NCI-H2227 treated with DMSO at 0.1 percent for 48 hours (cell line): ENCODE data around the gene DPF3.

Experiments
- DNase-seq: peaks from one replicate; lab custom pipeline; 2025; lab: John Stamatoyannopoulos, UW

The DPF3 gene

DNA sequence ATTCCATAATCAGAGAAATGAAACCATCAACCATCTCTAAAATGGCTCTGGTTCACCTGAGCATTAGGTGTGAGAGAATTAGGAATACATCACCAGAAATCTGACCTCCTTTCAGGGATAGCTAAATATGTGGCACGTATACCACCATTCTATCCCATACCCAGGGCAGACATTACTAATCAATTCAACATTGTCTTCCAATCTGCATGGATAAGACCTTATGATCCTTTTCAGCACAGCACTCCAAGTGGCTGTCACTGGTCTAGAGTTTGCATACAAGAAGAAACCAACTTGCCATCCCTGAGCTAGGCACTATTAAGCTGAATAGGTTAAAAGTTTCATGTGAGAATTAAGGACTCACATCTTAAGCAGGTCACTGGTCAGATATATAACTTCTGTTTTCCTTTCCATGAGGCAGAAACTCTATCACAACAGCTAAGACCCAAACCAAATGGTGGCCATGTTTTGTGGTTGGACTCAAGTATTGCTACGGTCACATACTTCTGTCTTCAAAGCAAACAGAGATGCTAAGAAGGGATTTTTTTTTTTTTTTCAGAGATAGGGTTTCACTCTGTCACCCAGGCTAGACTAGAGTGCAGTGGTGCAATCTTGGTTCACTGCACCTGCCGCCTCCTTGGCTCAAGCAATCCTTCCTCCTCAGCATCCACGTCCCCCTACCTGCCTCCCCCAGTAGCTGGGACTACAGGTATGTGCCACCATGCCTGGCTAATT, 249.0 kb downstream of the DPF3 start:
- DNase-seq: no peak

DNA sequence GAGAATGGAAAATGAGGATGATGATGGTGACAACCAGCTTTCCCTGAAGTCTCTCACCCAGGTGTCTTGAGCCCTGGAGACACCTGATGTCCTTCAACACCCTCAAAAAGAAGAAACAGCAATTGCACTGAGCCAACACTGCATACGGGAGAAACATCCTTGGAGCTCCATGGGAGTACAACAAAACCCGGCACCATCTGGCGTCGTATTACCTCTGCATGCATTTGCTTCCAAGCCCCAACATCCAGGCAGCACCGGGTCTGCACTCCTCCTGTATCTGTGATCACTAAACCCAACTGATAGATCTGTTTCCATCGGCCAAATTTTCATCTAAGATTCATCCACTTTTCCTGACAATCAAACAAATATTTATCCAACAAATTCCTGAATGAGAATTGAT, 249.9 kb downstream of the DPF3 start:
- no peak for DNase-seq

DNA sequence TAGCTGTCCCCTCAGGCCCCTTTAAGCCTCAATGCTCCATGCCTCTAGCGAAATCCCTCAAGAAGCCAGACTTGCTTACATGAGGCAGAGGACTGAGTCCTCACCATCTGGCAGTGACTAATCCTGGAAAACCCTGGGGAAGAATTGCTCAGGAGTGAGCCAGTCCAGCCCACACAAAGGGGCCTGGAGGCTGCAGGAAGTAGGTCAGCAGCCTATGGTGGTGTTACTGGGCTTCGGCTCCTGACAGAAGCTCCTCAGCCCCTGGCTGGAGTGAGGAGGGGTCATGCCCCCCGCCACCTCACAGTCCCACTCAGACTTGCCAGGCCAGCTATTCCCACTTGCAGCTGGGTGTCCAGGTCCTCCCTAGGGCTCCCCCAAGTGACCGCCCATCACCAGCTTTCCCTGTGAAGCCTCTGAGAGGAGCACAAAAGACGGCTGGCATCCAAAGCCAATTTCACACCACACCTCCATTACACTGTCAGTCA, 250.5 kb downstream of the DPF3 start:
- no peak for DNase-seq

DNA sequence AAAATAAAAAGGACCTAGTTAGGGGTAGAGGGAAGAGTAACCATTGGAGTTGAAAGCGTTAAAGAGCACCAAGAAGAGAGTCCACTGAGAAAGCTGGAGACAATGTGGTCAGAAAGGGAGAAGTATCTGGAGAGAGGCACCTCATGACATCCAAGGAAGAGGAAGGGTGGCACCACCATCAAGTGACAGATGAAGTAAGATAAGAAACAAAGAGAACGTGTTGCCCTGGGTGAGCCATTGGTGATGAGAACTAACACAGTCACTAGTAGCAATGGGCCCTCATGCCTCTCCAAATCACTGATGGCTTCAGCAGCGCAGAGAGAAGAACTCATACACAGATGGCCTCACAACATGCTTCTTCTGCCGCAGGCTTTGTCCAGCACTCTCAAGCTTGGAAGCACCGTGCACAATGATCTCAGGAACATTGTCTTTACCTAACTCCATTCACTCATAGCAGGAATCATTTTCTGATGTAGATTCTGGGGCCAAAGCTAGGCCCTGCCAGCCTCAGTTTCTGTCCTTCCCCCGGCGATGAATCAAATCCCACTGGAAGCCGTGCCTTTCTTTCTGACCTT, 252.9 kb downstream of the DPF3 start:
- no peak for DNase-seq

DNA sequence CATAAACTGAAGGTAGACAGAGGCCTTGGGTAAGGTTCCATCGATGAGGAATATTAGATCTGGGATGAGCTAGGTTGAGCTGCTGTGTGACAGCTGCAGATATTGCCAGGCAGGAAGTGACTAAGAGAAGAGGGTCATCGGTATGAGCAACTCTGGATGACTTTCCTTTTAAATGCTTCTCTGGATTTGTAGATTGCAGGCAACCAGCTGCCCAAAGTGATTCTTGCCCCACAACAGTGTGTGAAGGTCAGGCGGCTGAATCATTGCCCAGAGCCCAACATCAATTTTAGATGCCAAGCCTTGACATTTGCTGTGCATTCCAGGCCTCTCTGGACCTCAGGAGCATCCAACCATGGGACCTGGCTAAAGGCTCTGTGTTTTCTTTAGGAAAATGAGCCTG, 255.9 kb downstream of the DPF3 start:
- DNase-seq: no peak

DNA sequence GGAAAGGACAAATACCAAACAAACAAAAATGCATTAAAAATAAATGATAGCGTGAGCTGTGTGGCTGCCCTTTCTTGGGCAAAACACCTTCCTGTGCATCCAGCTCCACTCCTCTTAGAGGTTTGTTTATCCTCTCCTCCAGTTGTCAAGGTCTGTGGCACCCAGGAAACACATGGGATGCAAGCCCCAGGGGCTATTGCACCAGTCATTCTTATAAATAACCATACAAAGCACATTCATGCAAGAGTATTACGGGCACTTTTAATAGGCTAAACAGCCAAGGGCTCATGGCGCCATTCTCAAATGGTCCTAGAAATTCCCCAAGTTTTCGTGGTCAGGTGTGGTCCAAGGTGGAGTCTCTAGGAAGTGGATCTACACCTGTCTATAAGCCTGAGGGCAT, 257.0 kb downstream of the DPF3 start:
- DNase-seq: no peak

DNA sequence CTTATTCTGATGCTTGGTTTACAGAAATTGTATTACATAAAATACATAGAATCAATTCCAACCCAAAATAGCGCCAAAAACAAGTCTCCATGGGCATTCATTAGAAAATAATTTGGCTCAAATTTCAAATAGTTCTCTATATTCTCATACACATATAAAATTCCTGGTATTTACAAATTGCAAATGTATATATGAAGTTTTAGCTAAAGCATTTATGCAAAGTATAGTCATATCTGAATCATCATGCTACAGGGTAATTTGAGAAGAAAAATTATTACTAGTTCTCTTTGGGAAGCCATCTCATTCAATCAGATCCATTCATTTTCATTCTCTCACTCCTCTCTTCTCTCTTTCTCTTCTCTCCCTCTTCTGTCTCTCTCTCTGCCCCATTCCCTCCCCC, 257.8 kb downstream of the DPF3 start:
- DNase-seq: no peak

DNA sequence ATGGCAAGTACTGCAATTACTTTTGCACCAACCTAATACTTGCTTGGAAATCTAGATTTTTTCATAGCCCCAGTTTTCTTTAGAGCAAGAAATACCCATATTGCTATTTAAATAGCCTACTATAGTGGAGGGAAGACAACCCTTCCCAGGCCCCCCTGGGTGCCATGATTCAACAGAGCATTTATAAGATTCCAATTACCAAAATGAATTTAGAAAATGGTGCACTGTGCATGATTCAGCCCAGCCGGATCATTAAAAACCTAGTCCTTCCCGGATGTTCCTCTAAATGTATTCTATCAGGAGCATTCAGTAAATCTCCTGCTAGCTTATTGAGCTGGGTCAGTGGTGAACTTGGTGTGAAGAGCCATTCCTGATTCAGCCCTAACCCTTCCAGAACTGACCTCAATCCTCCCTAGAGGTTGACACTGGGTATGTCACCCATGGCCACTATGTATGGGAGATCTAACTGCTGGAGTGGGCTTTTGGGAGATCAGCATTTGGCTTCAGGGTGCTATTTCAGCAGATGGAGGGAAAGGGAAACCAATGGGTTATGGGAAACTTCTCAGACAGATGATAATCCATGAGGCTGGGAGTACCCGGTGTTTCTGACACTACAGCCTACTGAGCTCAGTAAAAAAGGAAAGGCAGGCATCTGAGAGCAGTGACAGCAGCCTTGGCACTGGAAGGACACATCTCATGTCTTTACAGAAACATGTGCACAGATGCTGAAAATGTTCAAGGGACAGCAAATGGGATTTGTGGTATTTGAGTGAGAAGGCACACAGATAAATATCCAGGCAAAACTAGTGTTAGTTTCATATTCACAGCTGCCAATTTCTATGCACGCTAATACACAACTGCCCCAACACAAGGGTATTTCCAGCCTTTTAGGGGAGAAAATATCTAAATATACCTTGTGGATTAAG, 258.9 kb downstream of the DPF3 start:
- DNase-seq: no peak

DNA sequence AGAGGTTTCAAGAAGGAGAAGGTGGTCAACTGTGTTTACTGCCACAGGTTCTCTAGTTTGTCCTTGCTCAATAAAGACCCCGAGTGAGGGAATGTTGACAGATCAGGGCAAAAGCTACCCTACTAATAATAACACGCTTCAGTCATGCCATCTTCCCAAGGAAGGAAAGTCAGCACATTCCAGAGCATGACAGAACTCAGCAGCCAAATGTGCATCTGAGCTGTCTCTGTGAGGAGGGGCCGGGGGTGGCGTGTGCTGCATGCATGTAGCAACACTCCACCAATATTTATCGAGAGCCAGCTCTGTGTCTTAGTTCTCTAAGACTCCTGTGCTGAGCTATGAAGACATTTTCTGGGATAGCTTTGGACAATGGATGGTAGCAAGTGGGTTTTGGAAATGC, 260.4 kb downstream of the DPF3 start:
- DNase-seq: no peak

DNA sequence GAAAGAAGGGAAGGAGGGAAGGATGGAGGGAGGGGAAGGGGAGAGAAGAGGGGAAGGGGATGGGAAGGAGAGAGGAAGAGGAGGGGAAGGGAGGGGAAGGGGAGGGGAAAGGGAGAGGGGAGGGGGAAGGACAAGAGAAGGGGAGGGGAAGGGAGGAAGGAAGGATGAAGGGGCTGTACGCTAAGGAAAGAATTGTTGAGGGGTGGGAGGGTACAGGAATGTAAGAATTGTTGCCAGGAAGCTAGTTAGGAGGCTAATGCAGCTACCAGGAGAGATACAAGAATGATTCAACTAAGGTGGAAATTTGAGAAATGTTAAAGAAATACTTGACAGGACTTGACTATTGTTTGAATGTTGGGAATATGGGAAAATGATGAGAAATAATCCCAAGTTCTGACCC, 261.2 kb downstream of the DPF3 start:
- no peak for DNase-seq

DNA sequence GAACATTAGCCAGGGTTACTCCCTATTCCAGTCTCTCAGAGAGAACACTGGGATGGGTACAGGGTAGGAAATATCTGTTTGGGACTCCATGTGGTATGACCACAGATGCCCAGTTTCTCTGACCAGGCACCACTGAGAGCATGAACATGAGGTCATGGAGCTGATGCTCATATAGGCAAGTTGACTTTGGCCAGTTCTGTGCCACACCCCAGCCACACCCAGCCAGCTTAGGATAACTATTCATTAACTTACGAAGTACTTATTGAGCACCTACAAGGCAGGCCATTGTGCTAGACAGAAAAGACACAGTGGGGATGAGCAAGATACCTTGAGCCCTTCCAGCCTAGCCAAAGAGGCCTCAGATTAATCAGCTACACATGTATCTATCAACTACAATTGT, 262.5 kb downstream of the DPF3 start:
- DNase-seq: no peak

DNA sequence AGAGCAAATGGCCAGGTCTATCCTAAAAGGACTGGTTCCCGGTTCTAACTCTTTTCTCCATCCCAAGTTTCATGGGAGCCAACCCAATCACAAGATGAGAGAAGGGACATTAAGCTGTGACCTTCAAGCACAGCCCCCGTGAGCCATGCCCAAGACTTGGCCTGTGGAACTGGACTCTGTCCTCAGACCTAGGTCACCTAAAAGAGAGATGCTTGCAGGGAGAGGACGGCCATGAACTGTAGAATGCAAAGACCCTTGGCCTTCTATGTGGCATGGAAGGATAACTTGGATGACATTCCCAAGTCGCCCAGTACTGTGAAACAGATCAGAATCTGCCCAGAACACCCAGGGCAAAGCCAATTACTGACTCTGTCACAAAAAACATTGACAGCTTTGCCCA, 263.5 kb downstream of the DPF3 start:
- DNase-seq: no peak

DNA sequence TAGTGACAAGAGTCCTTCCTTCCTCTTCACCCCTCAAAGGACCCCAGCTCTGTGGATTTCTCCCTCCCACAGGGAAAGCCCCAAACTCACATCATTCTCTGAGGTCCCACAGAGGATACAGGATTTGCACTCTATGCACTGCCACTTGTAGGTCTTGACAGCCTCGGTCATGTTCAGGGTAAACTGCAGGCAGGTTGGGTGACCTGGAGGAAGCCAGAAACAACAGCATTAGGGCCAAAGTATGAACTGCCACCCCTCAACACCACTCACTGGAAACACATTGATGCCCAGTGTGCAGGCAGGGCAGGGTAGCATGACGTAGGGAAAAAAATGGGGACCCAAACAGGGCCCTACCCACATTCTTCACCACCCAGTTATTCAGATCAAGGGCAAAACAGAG, 264.4 kb downstream of the DPF3 start:
- no peak for DNase-seq

DNA sequence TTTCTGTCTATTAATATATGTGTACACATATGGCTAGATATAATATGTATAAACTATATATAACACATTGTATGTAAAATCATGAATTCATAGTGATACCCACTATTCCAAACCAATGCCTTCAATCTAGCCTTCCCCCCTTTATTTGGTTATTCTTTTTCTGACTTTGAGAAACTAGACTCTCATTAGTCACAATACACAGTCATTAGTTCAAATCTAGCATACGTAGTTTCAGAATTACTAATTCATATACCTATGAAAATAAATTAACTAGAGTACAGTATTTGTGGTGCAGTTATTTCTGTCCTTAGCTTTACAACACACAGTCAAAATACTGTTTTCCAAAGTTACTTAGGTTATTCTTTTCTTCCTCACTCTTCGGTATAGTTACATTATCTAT, 268.2 kb downstream of the DPF3 start:
- DNase-seq: no peak

DNA sequence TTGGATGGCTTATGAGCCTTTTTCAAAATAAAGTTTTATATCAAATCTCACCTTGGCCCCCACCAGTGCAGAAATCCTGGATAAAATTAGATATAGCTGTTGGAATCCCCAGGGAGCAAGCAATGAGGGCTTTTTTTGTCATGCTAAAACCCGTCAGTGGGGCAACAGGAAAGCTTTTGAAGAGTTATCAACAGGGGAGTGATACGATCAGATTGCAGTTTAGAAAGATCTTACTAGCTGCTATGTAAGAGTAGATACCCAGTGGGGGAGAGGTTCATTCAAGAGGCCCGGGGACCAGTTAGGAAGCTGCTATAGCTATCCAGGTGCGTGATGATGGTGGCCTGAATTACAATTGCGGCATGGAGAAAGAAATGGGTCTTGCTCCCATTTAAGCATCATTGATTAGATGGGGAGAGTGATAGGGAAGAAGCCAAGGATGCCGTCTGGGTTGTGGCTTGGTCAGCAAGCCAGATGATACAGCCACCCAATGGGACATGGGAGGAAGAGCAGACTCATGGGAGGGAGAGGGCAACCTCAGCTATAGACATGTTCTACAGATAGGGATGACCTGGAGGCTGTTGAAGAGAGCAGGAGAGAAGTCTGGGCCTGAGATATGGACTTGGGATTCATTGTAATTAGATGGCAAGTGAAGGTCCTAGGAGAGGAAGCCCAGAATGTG, 272.4 kb downstream of the DPF3 start:
- DNase-seq: no peak

DNA sequence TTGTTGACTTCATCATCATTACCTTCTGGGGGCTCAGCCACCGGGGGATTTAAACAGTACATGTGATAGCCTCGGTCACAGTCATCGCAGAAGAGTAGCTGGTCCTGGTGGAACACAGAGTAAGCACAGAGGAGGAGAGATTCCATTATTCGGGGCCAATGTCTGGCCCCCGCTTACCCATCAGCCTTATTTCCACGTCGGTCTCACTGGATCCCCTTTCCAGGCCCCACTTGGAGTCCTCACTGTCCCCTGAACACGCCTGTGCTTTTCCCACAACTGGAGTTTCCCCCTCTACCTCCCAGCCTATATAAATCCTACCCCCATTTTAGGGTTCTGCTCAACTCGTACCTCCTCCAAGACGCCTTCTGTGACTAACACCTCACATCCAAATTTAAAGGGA, 274.0 kb downstream of the DPF3 start:
- DNase-seq: no peak

DNA sequence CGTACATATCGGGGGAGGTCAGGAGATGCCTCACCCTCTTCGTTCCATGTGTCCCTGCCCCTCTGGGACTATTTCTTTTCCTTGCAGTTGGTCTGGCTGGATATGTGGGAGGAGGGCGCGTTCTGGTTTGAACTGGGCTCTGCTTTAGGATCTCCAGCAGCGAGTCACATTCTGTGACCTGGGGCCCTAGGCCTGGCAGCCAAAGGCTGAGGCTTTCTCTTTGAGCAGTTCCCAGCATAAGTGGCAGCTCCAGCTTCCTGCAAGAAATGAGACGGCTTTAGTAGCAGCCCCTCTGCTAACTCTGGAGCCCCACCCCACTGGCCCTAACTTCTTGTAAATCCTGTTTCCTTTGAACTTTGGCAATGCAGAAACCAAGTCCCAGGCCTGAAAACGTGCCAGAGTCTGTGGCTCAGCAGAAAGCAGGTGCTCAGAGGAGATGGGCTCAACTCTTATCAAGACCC, 274.8 kb downstream of the DPF3 start:
- no peak for DNase-seq

DNA sequence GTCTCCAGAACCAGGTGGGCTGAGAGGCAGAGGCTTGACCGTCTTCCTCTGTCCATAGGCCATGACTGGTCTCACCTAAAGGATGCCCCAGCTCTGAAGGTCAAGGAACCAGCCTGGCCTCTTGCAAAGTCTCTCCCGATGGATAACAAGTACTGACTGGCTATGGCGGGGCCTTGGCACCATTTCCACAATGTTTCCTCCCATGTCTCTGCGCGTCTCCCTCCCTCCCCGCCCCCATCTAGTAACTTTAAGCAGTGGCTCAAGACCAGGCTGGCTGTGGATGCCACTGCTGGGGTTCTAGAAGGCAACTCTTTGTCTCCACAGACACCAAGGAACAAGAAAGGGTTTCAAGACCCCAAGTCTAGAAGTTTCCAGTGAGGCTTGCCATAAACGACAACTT, 275.5 kb downstream of the DPF3 start:
- DNase-seq: no peak

DNA sequence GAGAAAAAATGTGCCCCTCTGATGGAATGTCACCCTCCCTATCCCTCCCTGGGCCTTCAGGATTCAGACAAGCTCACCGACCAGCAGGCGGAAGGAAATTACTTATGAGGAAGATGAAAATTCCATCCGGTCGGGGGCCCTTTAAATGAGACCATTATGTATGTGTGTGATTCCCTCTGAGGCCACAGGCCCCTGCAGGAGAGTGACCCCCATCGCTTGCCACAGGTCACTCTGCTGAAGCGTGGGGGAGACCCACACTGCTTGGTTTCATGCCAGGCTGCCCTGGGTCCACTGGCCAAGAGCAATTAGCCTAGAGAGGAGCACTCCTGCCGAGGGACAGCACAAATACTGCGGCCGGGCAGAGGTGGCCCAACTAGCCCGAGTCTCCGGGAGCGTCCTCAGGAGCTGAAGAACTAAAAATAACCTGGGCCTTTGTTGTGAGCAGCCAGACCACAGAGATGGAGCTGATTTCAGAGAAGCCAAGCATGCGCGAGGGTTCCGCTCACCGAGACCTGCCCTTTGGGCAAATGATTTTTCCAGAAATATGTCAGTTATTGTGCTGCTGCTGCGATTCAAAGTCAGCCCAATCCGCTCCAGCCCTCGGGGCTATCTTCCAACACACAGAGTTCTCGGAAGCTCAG, 276.4 kb downstream of the DPF3 start:
- no peak for DNase-seq

DNA sequence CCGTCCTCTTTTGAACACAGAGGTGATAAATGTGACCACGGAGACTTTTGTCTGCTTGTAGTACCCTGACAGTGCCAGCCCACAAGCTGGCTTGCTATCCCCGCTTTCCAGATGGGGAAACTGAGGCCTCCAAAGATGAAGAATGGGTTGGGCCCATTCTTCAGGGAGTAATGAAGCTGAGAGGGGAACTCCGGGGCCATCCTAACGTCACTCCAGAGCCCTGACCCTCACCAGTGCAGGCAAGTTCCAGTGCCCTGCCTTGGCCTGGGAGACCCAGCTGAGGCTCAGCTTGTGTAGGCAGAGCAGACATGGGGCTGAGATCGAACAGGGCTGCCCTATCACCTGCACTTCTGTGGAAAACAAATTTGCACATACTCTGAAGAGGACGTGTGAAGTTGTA, 277.1 kb downstream of the DPF3 start:
- DNase-seq: no peak

DNA sequence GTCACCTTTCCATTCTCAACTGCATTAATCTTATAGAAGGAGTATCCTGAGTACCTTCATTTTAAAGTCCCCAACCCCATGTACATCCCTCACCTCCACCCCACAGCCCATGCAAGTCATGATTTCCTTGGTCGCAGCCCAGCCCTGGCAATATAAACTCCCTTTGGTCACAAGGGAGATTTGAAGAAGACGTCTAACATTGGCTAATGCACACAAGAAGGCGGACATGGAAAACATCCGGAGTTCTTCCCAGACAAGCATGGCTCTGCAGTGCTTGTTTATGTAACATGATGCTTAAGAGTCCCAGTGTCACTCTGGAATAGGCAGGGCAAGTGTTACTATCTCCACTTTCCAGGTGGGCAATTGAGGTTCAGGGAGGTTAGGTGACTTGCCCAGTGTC, 277.6 kb downstream of the DPF3 start:
- no peak for DNase-seq
